Activated CD8-positive, alpha-beta memory T cell treated with anti-CD3 and anti-CD28 coated beads, Interleukin-2, amount 50 U/mL, for 1 hour (primary cell): ENCODE data around the gene CCDC107.
A peak's percentile ranks its signal among the peaks of the same experiment; 100 is the strongest.
"Not testable (repeated sequence)": the region's sequence is repeated elsewhere in the genome, so short reads cannot be mapped to it uniquely, and the experiment has no call there.

ENCODE experiments used
- DNase-seq: peaks from one replicate; pipeline ENCODE4 v3.0.0-alpha.2; 2020; ENCODE audit errors: extremely low read depth

CCDC107 gene

GRCh38 chr9:35637427-35637955 is 20.6 kb upstream of the CCDC107 start:
- not testable (repeated sequence) for DNase-seq

- DNase-seq, result not testable (repeated sequence)
These were observed 19.3 kb upstream of the CCDC107 start for GRCh38 chr9:35638751-35639150.

- not testable (repeated sequence) for DNase-seq
These were observed 18.9 kb upstream of the CCDC107 start for GRCh38 chr9:35639225-35639624.

- no peak for DNase-seq
These were observed 18.5 kb upstream of the CCDC107 start for GRCh38 chr9:35639631-35640030.

GRCh38 chr9:35640431-35640830 is 17.7 kb upstream of the CCDC107 start:
- not testable (repeated sequence) for DNase-seq

- not testable (repeated sequence) for DNase-seq
These were observed 16.6 kb upstream of the CCDC107 start for GRCh38 chr9:35641478-35641877.

GRCh38 chr9:35643046-35643445 is 15.0 kb upstream of the CCDC107 start:
- DNase-seq, result no peak

GRCh38 chr9:35645736-35646135 is 12.4 kb upstream of the CCDC107 start:
- DNase-seq, result not testable (repeated sequence)

GRCh38 chr9:35646153-35646532 is 11.9 kb upstream of the CCDC107 start:
- DNase-seq, result no peak

GRCh38 chr9:35646533-35647265 is 11.4 kb upstream of the CCDC107 start:
- DNase-seq, result peak; percentile 67

GRCh38 chr9:35649431-35650340 is 8.4 kb upstream of the CCDC107 start:
- no peak for DNase-seq

GRCh38 chr9:35650341-35651158 is 7.5 kb upstream of the CCDC107 start, which contains the start of gene SIT1:
Gene SIT1, minus strand, starts transcription at chr9:35650931. Its CDS starts 78 bp downstream, at chr9:35650853.
- DNase-seq, result no peak

- no peak for DNase-seq
These were observed 5.9 kb upstream of the CCDC107 start for GRCh38 chr9:35651956-35652828.

GRCh38 chr9:35652829-35653209 is 5.3 kb upstream of the CCDC107 start:
- DNase-seq, result no peak

GRCh38 chr9:35653611-35654010 is 4.5 kb upstream of the CCDC107 start:
- DNase-seq, result no peak

- DNase-seq, result no peak
These were observed 1.7 kb upstream of the CCDC107 start for GRCh38 chr9:35656348-35656747.

- no peak for DNase-seq
These were observed 1.1 kb upstream of the CCDC107 start for GRCh38 chr9:35656831-35657545.

GRCh38 chr9:35657546-35658136 is 451 bp upstream of the CCDC107 start, which contains the start of gene RMRP:
Gene RMRP, minus strand, starts transcription at chr9:35658019.
- peak; percentile 79 for DNase-seq

GRCh38 chr9:35658968-35659220 is 802 bp downstream of the CCDC107 start:
- DNase-seq, result no peak

- DNase-seq, result no peak
These were observed 1.2 kb downstream of the CCDC107 start for GRCh38 chr9:35659340-35659739.
